ENCODE measurements around the gene SLBP. TPM values are rescaled to one million over a fixed set of nuclear protein-coding genes. Genes with fewer than 3 reads are reported as not detected.

SLBP gene
- total and polyA plus RNA-seq, 2 experiments from 2014 or later, result 39.9 to 62.0 TPM

DNA sequence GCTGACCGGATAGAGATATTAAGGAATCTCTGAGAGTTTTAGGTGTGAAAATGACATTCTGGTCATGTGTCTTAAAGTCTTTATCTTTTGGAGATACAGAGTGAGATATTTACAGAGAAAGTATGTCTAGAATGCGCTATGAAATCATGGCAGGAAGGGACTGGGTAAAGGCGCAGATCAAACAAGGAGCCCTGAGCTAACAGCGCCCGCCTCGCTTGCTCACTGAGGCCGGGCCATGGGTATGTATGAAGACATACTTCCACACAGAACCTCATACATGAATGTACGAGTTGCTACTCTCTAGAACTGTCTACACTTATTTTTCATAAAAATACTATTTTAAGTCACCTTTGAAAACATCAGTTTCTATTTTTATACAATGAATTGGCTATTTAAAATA is 48.0 kb downstream of the SLBP start:
- Histone ChIP-seq H3K36me3 (no peaks in the 10 kb centered on the region), H3K27ac (no peak overlapping the region), H3K4me1 (ENCODE audit: low read depth) (no peaks in the 10 kb centered on the region), H3K27me3 (no peaks in the 10 kb centered on the region), H3K9me3 (ENCODE audit: low read depth) (no peaks in the 10 kb centered on the region), H3K4me3 (no peak overlapping the region)
- DNase-seq (ENCODE audit: low read depth in 1 of 2, low spot score in 1 of 2), result no peak
- TF ChIP-seq, protein P1, sequence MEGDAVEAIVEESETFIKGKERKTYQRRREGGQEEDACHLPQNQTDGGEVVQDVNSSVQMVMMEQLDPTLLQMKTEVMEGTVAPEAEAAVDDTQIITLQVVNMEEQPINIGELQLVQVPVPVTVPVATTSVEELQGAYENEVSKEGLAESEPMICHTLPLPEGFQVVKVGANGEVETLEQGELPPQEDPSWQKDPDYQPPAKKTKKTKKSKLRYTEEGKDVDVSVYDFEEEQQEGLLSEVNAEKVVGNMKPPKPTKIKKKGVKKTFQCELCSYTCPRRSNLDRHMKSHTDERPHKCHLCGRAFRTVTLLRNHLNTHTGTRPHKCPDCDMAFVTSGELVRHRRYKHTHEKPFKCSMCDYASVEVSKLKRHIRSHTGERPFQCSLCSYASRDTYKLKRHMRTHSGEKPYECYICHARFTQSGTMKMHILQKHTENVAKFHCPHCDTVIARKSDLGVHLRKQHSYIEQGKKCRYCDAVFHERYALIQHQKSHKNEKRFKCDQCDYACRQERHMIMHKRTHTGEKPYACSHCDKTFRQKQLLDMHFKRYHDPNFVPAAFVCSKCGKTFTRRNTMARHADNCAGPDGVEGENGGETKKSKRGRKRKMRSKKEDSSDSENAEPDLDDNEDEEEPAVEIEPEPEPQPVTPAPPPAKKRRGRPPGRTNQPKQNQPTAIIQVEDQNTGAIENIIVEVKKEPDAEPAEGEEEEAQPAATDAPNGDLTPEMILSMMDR (IDR thresholded peaks at IDR 0.05; ENCODE audit: low read depth, low read length), result no peak

DNA sequence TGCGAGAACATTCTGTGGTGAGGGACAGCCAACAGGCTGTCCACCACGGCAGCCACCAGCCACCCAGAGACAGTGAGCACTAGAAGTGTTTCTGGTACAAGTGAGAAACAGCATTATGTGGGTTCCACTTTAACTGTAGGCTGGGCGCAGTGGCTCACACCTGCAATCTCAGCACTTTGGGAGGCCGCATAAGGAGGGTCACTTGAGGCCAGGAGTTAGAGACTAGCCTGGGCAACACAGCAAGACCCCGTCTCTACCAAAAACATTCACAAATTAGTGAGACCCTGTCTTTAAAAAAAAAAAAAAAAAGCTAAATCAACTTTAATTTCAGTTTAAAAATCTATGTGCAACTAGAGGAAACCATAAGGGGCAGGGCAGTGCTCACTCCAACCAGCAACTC is 48.6 kb downstream of the SLBP start:
- DNase-seq (ENCODE audit: low read depth in 1 of 2, low spot score in 1 of 2), result no peak

DNA sequence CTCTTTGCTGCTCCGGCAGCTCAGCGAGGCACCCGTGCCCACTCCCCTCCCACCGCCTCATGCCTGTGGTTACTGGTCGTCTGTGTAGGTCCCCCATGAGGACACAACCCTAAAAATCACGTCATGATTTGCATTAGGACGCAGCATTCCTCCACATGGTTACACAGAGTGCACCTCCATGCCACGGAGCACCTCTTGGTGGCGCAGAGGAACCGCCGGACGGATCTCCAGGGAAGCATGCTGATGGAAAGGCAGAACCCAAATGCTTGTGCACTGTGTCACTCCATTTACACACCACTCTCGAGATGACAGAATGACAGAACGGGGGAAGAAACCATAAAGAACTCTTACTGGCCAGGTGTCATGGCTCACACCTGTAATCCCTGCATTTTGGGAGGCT is 50.4 kb downstream of the SLBP start:
- DNase-seq (ENCODE audit: low read depth in 1 of 2, low spot score in 1 of 2), result no peak
- Histone ChIP-seq H3K9me3 (ENCODE audit: low read depth) (no peaks in the 10 kb centered on the region), H3K27ac (no peak overlapping the region), H3K36me3 (no peaks in the 10 kb centered on the region), H3K27me3 (no peaks in the 10 kb centered on the region), H3K4me3 (no peak overlapping the region), H3K4me1 (ENCODE audit: low read depth) (no peaks in the 10 kb centered on the region)
- TF ChIP-seq, protein P1 (IDR thresholded peaks at IDR 0.05; ENCODE audit: low read depth, low read length), result no peak

More for the DNA sequence above, 48.6 kb downstream of the SLBP start:
- no peaks in the 10 kb centered on the region for H3K4me1 ChIP-seq (ENCODE audit: low read depth)
- no peaks in the 10 kb centered on the region for H3K36me3 ChIP-seq
- no peaks in the 10 kb centered on the region for H3K9me3 ChIP-seq (ENCODE audit: low read depth)
- H3K4me3 ChIP-seq, result no peak overlapping the region
- H3K27ac ChIP-seq, result no peak overlapping the region
- TF ChIP-seq, protein P1 (IDR thresholded peaks at IDR 0.05; ENCODE audit: low read depth, low read length), result no peak
- no peaks in the 10 kb centered on the region for H3K27me3 ChIP-seq

DNA sequence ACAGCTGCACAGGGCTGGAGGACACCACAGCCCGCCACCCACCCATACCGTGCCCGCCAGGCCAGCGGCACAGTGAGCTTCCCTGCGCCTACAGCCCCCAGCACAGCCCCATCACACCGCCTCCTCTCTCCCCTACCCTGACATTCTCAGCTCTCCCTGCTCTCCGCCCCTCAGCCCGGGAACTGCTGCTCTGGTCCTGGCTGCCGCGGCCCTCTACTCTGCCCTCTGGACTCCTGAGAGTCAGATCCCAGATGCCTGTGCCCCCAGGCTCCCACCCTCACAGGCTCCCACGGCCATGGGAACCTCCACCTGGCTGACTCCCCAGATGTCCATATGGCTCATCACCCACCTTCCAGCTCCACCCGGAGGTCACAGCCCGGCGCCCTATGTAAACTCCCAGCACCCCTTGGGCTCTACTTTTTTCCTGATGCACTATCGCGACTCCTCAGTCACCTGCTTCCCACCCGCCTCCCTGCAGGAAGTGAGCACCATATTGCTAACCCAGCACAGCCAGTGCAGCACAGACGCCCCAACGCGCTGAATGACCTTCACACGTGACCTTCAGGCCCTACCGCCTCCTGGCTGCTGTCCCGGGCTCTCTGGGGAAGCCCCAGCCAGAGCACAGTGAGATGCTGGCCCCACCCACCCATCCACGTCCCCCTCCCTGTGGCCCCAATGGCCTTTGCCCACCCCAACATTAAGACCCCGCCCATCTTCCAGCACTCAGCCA is 51.0 kb downstream of the SLBP start:
- Histone ChIP-seq H3K27me3 (no peaks in the 10 kb centered on the region), H3K4me3 (no peak overlapping the region), H3K27ac (no peak overlapping the region), H3K9me3 (ENCODE audit: low read depth) (no peaks in the 10 kb centered on the region), H3K36me3 (no peaks in the 10 kb centered on the region), H3K4me1 (ENCODE audit: low read depth) (no peaks in the 10 kb centered on the region)
- TF ChIP-seq, protein P1 (IDR thresholded peaks at IDR 0.05; ENCODE audit: low read depth, low read length), result no peak
- no peak for DNase-seq (ENCODE audit: low read depth in 1 of 2, low spot score in 1 of 2)

DNA sequence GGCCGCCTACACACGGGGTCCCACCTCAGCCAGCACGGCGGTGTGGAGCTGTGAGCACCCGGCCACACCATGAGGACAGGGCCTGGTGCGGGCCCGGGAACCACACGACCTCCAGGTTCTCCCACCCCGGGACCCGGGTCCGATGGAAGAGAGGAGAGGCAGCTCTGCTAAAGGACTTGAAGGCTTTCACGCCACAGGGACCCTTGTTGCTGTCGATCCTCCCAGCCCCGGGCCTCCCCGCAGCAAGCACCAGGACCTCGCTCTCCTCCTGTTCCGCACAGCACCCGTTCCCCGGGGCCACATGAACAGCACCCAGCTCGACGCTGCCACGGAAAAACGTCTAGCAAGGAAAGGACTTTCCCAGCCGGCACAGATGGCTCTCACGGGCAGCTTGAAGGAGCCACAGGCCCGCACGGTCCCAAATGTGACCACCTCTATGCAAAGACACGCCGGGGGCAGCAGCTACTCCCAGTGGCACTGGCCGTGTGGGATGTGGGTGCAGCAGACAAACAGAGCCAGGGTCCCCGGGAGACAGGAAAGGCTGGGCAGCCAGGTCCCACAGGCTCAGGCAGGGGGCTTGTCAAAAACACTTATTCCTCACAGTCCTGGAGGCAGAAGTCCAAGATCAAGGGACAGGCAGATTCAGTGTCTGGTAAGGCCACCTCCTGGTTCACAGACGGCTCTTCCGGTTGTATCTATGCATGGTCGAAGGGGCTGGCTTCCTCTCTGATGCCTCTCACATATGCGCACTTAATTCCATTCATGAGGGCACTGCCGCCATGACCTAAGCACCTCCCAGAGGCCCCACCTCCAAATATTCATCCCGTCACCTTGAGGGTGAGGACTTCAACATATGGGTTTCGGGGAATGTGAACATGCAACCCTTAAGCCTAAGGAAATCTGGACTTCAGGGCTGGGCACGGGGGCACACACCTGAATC is 52.7 kb downstream of the SLBP start:
- Histone ChIP-seq H3K4me3 (no peak overlapping the region), H3K9me3 (ENCODE audit: low read depth) (no peaks in the 10 kb centered on the region), H3K36me3 (no peaks in the 10 kb centered on the region), H3K27me3 (no peaks in the 10 kb centered on the region), H3K27ac (no peak overlapping the region), H3K4me1 (ENCODE audit: low read depth) (no peaks in the 10 kb centered on the region)
- DNase-seq (ENCODE audit: low read depth in 1 of 2, low spot score in 1 of 2), result no peak
- TF ChIP-seq, protein P1 (IDR thresholded peaks at IDR 0.05; ENCODE audit: low read depth, low read length), result no peak
